GM21515 (cell line): ENCODE data around the gene STX10.
A peak's percentile ranks its signal among the peaks of the same experiment; 100 is the strongest.

ENCODE experiments used
- ATAC-seq: cut with Tn5 transposase; IDR thresholded peaks from one replicate; pipeline ENCODE4 v1.9.1; 2021; ENCODE audit not compliant: unreplicated experiment

STX10 gene

GRCh38 chr19:13121551-13122274 lies 28.5 kb downstream of the STX10 start:
- ATAC-seq: no peak

GRCh38 chr19:13120817-13121216 lies 29.4 kb downstream of the STX10 start:
- no peak for ATAC-seq

- ATAC-seq: no peak
Observed at GRCh38 chr19:13120031-13120430, 30.1 kb downstream of the STX10 start.

- ATAC-seq: no peak
Observed at GRCh38 chr19:13119627-13120026, 30.5 kb downstream of the STX10 start.

GRCh38 chr19:13118424-13119193 lies 31.6 kb downstream of the STX10 start:
- peak; percentile 1 for ATAC-seq

GRCh38 chr19:13117772-13118423 lies 32.3 kb downstream of the STX10 start, which contains the start of gene NACC1:
Gene NACC1 (plus strand): TSS chr19:13118264. CDS start chr19:13135208, 16,944 bp downstream.
- peak; percentile 44 for ATAC-seq

GRCh38 chr19:13117176-13117771 lies 32.9 kb downstream of the STX10 start:
- ATAC-seq: no peak

- ATAC-seq: peak; percentile 48
Observed at GRCh38 chr19:13116282-13117175, 33.6 kb downstream of the STX10 start, which contains the start of gene TRMT1. Gene TRMT1 (minus strand): TSS chr19:13116740. CDS start chr19:13116399, 341 bp downstream.

GRCh38 chr19:13115936-13116281 lies 34.3 kb downstream of the STX10 start:
- ATAC-seq: no peak

- ATAC-seq: no peak
Observed at GRCh38 chr19:13112555-13112954, 37.6 kb downstream of the STX10 start.

- ATAC-seq: no peak
Observed at GRCh38 chr19:13110099-13110610, 40.0 kb downstream of the STX10 start.

GRCh38 chr19:13109361-13110098 lies 40.6 kb downstream of the STX10 start:
- ATAC-seq: no peak

GRCh38 chr19:13104848-13105711 lies 45.1 kb downstream of the STX10 start:
- ATAC-seq: no peak

GRCh38 chr19:13104360-13104847 lies 45.8 kb downstream of the STX10 start:
- ATAC-seq: no peak

- ATAC-seq: no peak
Observed at GRCh38 chr19:13103581-13104359, 46.4 kb downstream of the STX10 start.

GRCh38 chr19:13102666-13103580 lies 47.3 kb downstream of the STX10 start, which contains the start of gene LYL1:
Gene LYL1 (minus strand): TSS chr19:13102858. CDS start chr19:13101171, 1,687 bp downstream.
- ATAC-seq: peak; percentile 32

- no peak for ATAC-seq
Observed at GRCh38 chr19:13102416-13102665, 47.8 kb downstream of the STX10 start.
